Stomach (tissue), 9 donors: Measurements from ENCODE around the gene SMAD6. TPM values are rescaled to one million over a fixed set of nuclear protein-coding genes. Genes with fewer than 3 reads are reported as not detected.

Experiments
- DNase-seq, 2 donors: peaks; one replicate each; pipeline versions ENCODE4 v3.0.0 to v3.0.0-alpha.2; 2013 to 2019
- H3K27ac ChIP-seq, 5 donors: fragments of 200-600 bp in 4 of 5; sonication (generic) in 4 of 5; one replicate each; pipeline ENCODE4 v1.5.1; 2013 to 2019; ENCODE audit warnings: mild to moderate bottlenecking in 1 of 5, moderate library complexity in 1 of 5
- H3K27me3 ChIP-seq, 3 donors: fragments of 200-600 bp; sonication (generic); one replicate each; pipeline ENCODE4 v1.5.1; 2017 to 2019; ENCODE audit warnings: mixed run types in 1 of 3
- H3K36me3 ChIP-seq, 4 donors: fragments of 200-600 bp; sonication (generic); 1 replicate in 3 of 4; 2 replicates in 1 of 4; pipeline ENCODE4 v1.5.1; 2016 to 2019
- H3K4me1 ChIP-seq, 4 donors: fragments of 200-600 bp; sonication (generic); one replicate each; pipeline ENCODE4 v1.5.1; 2016 to 2019
- H3K4me3 ChIP-seq, 4 donors: fragments of 200-600 bp; sonication (generic) in 3 of 4; one replicate each; pipeline ENCODE4 v1.5.1; 2016 to 2019; ENCODE audit warnings: mild to moderate bottlenecking in 1 of 4
- H3K9me3 ChIP-seq, 4 donors: fragments of 200-600 bp; sonication (generic); one replicate each; pipeline ENCODE4 v1.5.1; 2016 to 2019
- EP300 ChIP-seq: sonication (generic); formaldehyde crosslinking; IDR thresholded peaks from one replicate; pipeline ENCODE4 v1.6.1; 2017; ENCODE audit warnings: antibody characterized with exemption
- POLR2A ChIP-seq, 4 donors: fragments of 450-650 bp; IDR thresholded peaks; one replicate each; pipeline ENCODE4 v1.6.1; 2016; ENCODE audit warnings: antibody characterized with exemption in 4 of 4, control low read depth in 2 of 4, mild to moderate bottlenecking in 1 of 4, moderate library complexity in 1 of 4
- POLR2AphosphoS5 ChIP-seq, 3 donors: sonication (generic); formaldehyde crosslinking; IDR thresholded peaks; one replicate each; pipeline ENCODE4 v1.6.1; 2016; ENCODE audit warnings: antibody characterized with exemption in 3 of 3
- WGBS, 5 donors: extraction: QIAGEN DNeasy Blood & Tissue Kit in 3 of 5; methylation state at CpG; one replicate each; pipeline versions ENCODE4 v1.1.5 to v1.1.7; 2013 to 2018; 5-methylcytosine and 5-hydroxymethylcytosine counted together
- intact Hi-C: fragments of 100-400 bp; cut with DNase I; formaldehyde crosslinking; loops from one replicate; pipeline ENCODE4 v1.15.1; 2023; ENCODE audit warnings: low total_unique reads
- polyA plus RNA-seq, 3 donors: library from polyadenylated mRNA; stranded (reverse); fragments of 200-250 nt; gene quantifications; one replicate each; pipeline ENCODE4 v1.2.3, GENCODE V29; 2013
- total RNA-seq, 5 donors: library from RNA; depleted of rRNA; stranded (reverse); fragments of >200 nt; gene quantifications; one replicate each; pipeline versions ENCODE4 v1.1.0 to v1.2.3, GENCODE V29; 2014 to 2016
- TF ChIP-seq, protein P1 (sequence below), 7 experiments: fragments of 450-650 bp in 4 of 7; fragments of 200-600 bp in 3 of 7; sonication (generic) in 3 of 7; IDR thresholded peaks; one replicate each; pipeline ENCODE4 v1.5.1; 2016 to 2019; ENCODE audit warnings: antibody characterized with exemption in 7 of 7, control low read depth in 2 of 7, mild to moderate bottlenecking in 1 of 7
- donor health status: healthy with polysubstance abuse.
- donor health status: Bipolar disorder and iron deficiency.
- donor health status: healthy.

Gene SMAD6
- total and polyA plus RNA-seq, 8 donors, result 4.0 to 112 (median 28.3) TPM

- H3K4me1 ChIP-seq, result peaks cover 0 to 17% (median 6%) of the 10 kb centered on the region in 4 donors
- WGBS, 5 donors, result 60 to 76% (median 69%) methylated on average over 7 to 8 of the region's 8 CpGs
- DNase-seq, result no peak
- H3K27me3 ChIP-seq, result no peaks in the 10 kb centered on the region
- TF ChIP-seq, protein P1, sequence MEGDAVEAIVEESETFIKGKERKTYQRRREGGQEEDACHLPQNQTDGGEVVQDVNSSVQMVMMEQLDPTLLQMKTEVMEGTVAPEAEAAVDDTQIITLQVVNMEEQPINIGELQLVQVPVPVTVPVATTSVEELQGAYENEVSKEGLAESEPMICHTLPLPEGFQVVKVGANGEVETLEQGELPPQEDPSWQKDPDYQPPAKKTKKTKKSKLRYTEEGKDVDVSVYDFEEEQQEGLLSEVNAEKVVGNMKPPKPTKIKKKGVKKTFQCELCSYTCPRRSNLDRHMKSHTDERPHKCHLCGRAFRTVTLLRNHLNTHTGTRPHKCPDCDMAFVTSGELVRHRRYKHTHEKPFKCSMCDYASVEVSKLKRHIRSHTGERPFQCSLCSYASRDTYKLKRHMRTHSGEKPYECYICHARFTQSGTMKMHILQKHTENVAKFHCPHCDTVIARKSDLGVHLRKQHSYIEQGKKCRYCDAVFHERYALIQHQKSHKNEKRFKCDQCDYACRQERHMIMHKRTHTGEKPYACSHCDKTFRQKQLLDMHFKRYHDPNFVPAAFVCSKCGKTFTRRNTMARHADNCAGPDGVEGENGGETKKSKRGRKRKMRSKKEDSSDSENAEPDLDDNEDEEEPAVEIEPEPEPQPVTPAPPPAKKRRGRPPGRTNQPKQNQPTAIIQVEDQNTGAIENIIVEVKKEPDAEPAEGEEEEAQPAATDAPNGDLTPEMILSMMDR (IDR thresholded peaks at IDR 0.05), result no peak
- H3K9me3 ChIP-seq, result no peaks in the 10 kb centered on the region
- peaks cover 0 to 4% (median 0%) of the 10 kb centered on the region in 4 donors for H3K36me3 ChIP-seq
- peak overlapping the region in 2 of 5 donors; percentile 2 to 32 for H3K27ac ChIP-seq
- H3K4me3 ChIP-seq, result no peak overlapping the region
- intact Hi-C loops, result no loop called here
Observed at GRCh38 chr15:66786708-66787488, 84.9 kb downstream of the SMAD6 start.

DNA sequence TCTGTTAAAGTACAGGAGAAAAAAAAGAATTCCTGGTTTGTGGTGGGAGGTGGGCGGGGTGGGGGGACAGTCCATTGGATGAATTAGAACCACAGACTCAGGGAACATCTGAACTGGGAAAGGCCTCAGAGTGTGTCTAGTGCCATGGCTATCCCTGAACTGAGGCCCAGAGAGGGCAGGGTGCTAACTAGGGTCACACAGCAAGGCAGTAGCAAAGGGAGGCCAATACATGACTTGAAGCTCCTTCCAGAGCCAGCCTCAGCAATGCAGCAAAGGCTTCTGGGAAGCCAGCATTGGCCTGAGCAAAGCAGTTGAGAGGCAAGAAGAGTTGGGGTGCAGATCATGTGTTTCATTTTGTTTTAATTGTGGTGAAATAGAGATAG, 85.4 kb downstream of the SMAD6 start:
- WGBS, 5 donors, result 90 to 100% (median 94%) methylated on average over 1 of the region's 1 CpG
- no peaks in the 10 kb centered on the region for H3K9me3 ChIP-seq
- TF ChIP-seq POLR2AphosphoS5 (IDR thresholded peaks at IDR 0.05), result no peak
- TF ChIP-seq, protein P1 (IDR thresholded peaks at IDR 0.05), result no peak
- no peak for TF ChIP-seq EP300
- no peak for TF ChIP-seq POLR2A (IDR thresholded peaks at IDR 0.05)
- H3K4me3 ChIP-seq, result no peak overlapping the region
- intact Hi-C loops, result no loop called here
- peaks cover 0 to 17% (median 6%) of the 10 kb centered on the region in 4 donors for H3K4me1 ChIP-seq
- no peaks in the 10 kb centered on the region for H3K36me3 ChIP-seq
- DNase-seq, result no peak
- H3K27ac ChIP-seq, result no peak overlapping the region
- no peaks in the 10 kb centered on the region for H3K27me3 ChIP-seq

DNA sequence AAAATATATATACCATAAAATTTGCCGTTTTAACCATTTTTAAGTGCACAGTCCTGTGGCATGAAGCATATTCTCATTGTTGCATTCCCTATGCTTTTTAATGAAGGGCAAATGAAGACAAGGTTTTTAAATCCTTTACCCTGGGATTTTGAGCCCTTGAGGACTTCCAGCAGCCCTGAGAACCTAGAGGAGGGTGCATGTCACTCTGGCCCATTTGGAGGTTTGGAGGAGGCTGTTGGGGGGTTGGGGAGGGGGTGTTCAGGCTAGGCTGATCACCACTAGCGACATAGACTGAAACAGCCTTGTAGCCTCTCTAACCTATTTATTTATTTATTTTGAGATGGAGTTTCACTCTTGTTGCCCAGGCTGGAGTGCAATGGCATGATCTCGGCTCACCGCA, 86.0 kb downstream of the SMAD6 start:
- TF ChIP-seq EP300, result no peak
- TF ChIP-seq, protein P1 (IDR thresholded peaks at IDR 0.05), result no peak
- no peak for TF ChIP-seq POLR2A (IDR thresholded peaks at IDR 0.05)
- no peak for TF ChIP-seq POLR2AphosphoS5 (IDR thresholded peaks at IDR 0.05)
- no peak for DNase-seq
- peaks cover 0 to 17% (median 6%) of the 10 kb centered on the region in 4 donors for H3K4me1 ChIP-seq
- 89 to 97% (median 96%) methylated on average over 4 of the region's 4 CpGs for WGBS, 5 donors
- intact Hi-C loops, result no loop called here
- no peaks in the 10 kb centered on the region for H3K36me3 ChIP-seq
- H3K27me3 ChIP-seq, result no peaks in the 10 kb centered on the region
- H3K9me3 ChIP-seq, result no peaks in the 10 kb centered on the region
- H3K4me3 ChIP-seq, result no peak overlapping the region
- no peak overlapping the region for H3K27ac ChIP-seq

DNA sequence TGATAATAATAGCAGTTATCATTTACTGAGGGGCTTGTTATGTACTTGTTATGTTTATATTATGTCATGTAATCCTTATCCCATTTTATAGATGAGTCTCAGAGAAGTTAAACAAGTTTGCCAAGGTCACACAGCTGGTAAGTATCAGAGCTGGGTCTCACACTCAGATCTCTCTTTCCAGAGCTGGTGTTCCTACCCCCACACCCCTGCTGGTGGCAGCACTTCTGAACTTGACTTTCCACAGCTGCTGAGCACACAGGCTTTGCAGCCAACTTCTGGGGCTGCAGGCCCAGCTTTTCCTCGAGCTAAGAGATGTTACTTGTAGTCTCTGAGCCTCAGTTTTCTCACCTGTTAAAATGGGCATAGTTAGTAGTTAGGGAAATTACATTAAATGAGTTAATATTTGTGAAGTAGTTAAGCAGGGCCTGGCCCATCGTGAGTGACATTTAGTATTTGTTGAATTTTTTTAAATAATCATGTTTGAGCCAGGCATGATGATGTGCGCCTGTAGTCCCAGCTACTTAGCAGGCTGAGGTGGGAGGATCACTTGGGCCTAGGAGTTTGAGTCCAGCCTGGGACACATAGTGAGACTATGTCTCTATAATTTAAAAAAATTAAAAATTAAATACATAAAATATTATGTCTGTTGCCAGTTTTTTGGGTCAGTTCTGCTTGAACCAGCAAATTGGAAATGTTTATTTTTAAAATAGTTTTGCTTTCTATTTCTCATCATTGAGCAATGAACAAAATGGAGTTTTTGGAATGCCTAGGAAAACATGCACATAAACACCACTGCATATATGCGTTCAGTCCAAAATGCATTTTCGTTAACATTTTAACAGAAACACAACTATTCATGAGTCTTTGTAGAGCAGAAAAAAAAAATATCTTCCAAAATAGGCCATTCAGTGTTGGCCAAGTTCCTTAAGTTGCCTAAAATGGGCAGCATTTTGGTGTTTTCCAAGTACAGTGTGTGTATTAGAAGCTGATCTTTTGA, 87.3 kb downstream of the SMAD6 start:
- peak overlapping the region in 4 of 5 donors; percentile 33 to 77 (median 53) for H3K27ac ChIP-seq
- no peaks in the 10 kb centered on the region for H3K9me3 ChIP-seq
- intact Hi-C loops, result no loop called here
- WGBS, 5 donors, result 46 to 74% (median 63%) methylated on average over 5 of the region's 5 CpGs
- H3K4me3 ChIP-seq, result no peak overlapping the region
- H3K4me1 ChIP-seq, result peaks cover 0 to 17% (median 6%) of the 10 kb centered on the region in 4 donors
- TF ChIP-seq POLR2AphosphoS5 (IDR thresholded peaks at IDR 0.05), result peak in 2 of 3 donors; percentile 17 to 23
- TF ChIP-seq, protein P1 (IDR thresholded peaks at IDR 0.05), result peak in 5 of 7 experiments; percentile 20 to 43 (median 39)
- TF ChIP-seq POLR2A (IDR thresholded peaks at IDR 0.05), result no peak
- H3K36me3 ChIP-seq, result no peaks in the 10 kb centered on the region
- H3K27me3 ChIP-seq, result no peaks in the 10 kb centered on the region
- peak; percentile 49 to 89 for DNase-seq
